GM19240 (cell line): ENCODE measurements around the gene ZNF148.

ENCODE experiments used
- DNase-seq: peaks from one replicate; pipeline ENCODE4 v3.0.0; 2011; ENCODE audit warnings: low spot score; ENCODE audit not compliant: insufficient read length

Gene ZNF148

GRCh38 chr3:125289429-125289981, 85.6 kb downstream of the ZNF148 start:
- DNase-seq = no peak

GRCh38 chr3:125287248-125287647, 87.9 kb downstream of the ZNF148 start:
- no peak for DNase-seq

GRCh38 chr3:125281381-125281780, 93.7 kb downstream of the ZNF148 start:
- no peak for DNase-seq

- DNase-seq = no peak
Observed at GRCh38 chr3:125280668-125281361, 94.3 kb downstream of the ZNF148 start.

GRCh38 chr3:125278155-125278554, 97.0 kb downstream of the ZNF148 start:
- no peak for DNase-seq

- no peak for DNase-seq
Observed at GRCh38 chr3:125271127-125271526, 104.0 kb downstream of the ZNF148 start.

GRCh38 chr3:125267460-125267859, 107.7 kb downstream of the ZNF148 start:
- no peak for DNase-seq

GRCh38 chr3:125266971-125267370, 108.2 kb downstream of the ZNF148 start:
- no peak for DNase-seq

GRCh38 chr3:125262161-125262560, 113.0 kb downstream of the ZNF148 start:
- DNase-seq = no peak

GRCh38 chr3:125261031-125261430, 114.1 kb downstream of the ZNF148 start:
- no peak for DNase-seq

GRCh38 chr3:125260158-125260557, 115.0 kb downstream of the ZNF148 start:
- DNase-seq = no peak

GRCh38 chr3:125257536-125257935, 117.6 kb downstream of the ZNF148 start:
- no peak for DNase-seq

- no peak for DNase-seq
Observed at GRCh38 chr3:125256675-125257074, 118.5 kb downstream of the ZNF148 start.

GRCh38 chr3:125250973-125251372, 124.2 kb downstream of the ZNF148 start:
- DNase-seq = no peak

GRCh38 chr3:125246237-125246636, 128.9 kb downstream of the ZNF148 start:
- no peak for DNase-seq

- no peak for DNase-seq
Observed at GRCh38 chr3:125245521-125245920, 129.6 kb downstream of the ZNF148 start.

GRCh38 chr3:125240496-125240895, 134.6 kb downstream of the ZNF148 start:
- no peak for DNase-seq

- DNase-seq = no peak
Observed at GRCh38 chr3:125239266-125239665, 135.9 kb downstream of the ZNF148 start.

GRCh38 chr3:125238759-125239158, 136.4 kb downstream of the ZNF148 start:
- DNase-seq = no peak

- no peak for DNase-seq
Observed at GRCh38 chr3:125236331-125236903, 138.7 kb downstream of the ZNF148 start.

GRCh38 chr3:125234831-125235230, 140.3 kb downstream of the ZNF148 start:
- DNase-seq = no peak

- DNase-seq = no peak
Observed at GRCh38 chr3:125232401-125232800, 142.7 kb downstream of the ZNF148 start.

- no peak for DNase-seq
Observed at GRCh38 chr3:125231895-125232294, 143.2 kb downstream of the ZNF148 start.
